Gastrocnemius medialis (tissue), 4 donors: ENCODE data around the gene FITM1.

Experiments
- POLR2A ChIP-seq, 2 donors: fragments of 450-650 bp; IDR thresholded peaks; one replicate each; pipeline ENCODE4 v1.6.1; 2017; ENCODE audit warnings: antibody characterized with exemption in 2 of 2, mild to moderate bottlenecking in 2 of 2, moderate library complexity in 2 of 2
- TF ChIP-seq, protein P1 (sequence below), 5 experiments: fragments of 450-650 bp in 3 of 5; fragments of 200-600 bp in 2 of 5; sonication (generic) in 2 of 5; IDR thresholded peaks in 4 of 5; conservative IDR thresholded peaks in 1 of 5; 1 replicate in 4 of 5; 2 replicates in 1 of 5; pipeline ENCODE4 v1.5.1; 2016 to 2019; ENCODE audit warnings: antibody characterized with exemption in 5 of 5, mild to moderate bottlenecking in 3 of 5, moderate library complexity in 3 of 5

DNA sequence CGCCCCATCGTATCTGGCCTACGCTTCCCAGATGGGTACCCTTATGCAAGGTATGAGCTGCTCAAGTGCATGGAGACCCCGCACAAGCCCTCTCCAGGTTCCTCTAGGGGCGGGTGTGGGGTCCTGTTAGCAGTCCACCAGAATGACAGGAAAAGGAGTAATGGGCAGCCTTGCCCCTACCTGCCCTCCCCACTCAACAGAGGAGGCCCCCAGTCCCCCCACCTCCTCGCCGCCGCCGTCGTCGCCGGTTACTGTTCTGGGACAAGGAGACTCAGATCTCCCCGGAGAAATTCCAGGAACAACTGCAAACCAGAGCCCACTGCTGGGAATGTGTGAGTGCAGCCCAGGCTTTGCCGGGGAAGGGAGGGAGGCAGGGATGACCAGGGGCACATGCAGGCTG lies 47.4 kb downstream of the FITM1 start:
- TF ChIP-seq, protein P1, sequence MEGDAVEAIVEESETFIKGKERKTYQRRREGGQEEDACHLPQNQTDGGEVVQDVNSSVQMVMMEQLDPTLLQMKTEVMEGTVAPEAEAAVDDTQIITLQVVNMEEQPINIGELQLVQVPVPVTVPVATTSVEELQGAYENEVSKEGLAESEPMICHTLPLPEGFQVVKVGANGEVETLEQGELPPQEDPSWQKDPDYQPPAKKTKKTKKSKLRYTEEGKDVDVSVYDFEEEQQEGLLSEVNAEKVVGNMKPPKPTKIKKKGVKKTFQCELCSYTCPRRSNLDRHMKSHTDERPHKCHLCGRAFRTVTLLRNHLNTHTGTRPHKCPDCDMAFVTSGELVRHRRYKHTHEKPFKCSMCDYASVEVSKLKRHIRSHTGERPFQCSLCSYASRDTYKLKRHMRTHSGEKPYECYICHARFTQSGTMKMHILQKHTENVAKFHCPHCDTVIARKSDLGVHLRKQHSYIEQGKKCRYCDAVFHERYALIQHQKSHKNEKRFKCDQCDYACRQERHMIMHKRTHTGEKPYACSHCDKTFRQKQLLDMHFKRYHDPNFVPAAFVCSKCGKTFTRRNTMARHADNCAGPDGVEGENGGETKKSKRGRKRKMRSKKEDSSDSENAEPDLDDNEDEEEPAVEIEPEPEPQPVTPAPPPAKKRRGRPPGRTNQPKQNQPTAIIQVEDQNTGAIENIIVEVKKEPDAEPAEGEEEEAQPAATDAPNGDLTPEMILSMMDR (IDR thresholded peaks at IDR 0.05 in 4 of 5, conservative IDR thresholded peaks at IDR 0.05 in 1 of 5), result no peak
- TF ChIP-seq POLR2A (IDR thresholded peaks at IDR 0.05), result no peak
